Right lobe of liver (tissue), 4 donors: ENCODE data around the gene TSPYL2.

ENCODE experiments used
- POLR2A ChIP-seq: fragments of 450-650 bp; IDR thresholded peaks from one replicate; pipeline ENCODE4 v1.6.1; 2017; ENCODE audit warnings: antibody characterized with exemption, mild to moderate bottlenecking
- TF ChIP-seq, protein P1 (sequence below), 4 donors: fragments of 200-600 bp in 3 of 4; fragments of 450-650 bp in 1 of 4; IDR thresholded peaks; one replicate each; pipeline versions ENCODE4 v1.5.1 to v1.8.0; 2016 to 2022; ENCODE audit warnings: antibody characterized with exemption in 4 of 4, mild to moderate bottlenecking in 2 of 4
- donor health status: DM: no; HTN: no; CAD: no.
- donor health status: DM: no; HTN: no; CAD: no.
- donor health status: DM: no; HTN: yes; CAD: no.

- TF ChIP-seq, protein P1, sequence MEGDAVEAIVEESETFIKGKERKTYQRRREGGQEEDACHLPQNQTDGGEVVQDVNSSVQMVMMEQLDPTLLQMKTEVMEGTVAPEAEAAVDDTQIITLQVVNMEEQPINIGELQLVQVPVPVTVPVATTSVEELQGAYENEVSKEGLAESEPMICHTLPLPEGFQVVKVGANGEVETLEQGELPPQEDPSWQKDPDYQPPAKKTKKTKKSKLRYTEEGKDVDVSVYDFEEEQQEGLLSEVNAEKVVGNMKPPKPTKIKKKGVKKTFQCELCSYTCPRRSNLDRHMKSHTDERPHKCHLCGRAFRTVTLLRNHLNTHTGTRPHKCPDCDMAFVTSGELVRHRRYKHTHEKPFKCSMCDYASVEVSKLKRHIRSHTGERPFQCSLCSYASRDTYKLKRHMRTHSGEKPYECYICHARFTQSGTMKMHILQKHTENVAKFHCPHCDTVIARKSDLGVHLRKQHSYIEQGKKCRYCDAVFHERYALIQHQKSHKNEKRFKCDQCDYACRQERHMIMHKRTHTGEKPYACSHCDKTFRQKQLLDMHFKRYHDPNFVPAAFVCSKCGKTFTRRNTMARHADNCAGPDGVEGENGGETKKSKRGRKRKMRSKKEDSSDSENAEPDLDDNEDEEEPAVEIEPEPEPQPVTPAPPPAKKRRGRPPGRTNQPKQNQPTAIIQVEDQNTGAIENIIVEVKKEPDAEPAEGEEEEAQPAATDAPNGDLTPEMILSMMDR (IDR thresholded peaks at IDR 0.05), result no peak
- no peak for TF ChIP-seq POLR2A
Measured at GRCh38 chrX:53080628-53081580, 1.3 kb upstream of the TSPYL2 start.
